GM21825 (cell line): ENCODE measurements around the gene MBD3L2B.
"Not testable (repeated sequence)": the region's sequence is repeated elsewhere in the genome, so short reads cannot be mapped to it uniquely, and the experiment has no call there.

Experiments
- ATAC-seq: cut with Tn5 transposase; IDR thresholded peaks from one replicate; pipeline ENCODE4 v1.9.1; 2021; ENCODE audit warnings: mild to moderate bottlenecking, moderate library complexity; ENCODE audit not compliant: unreplicated experiment

Gene MBD3L2B

GRCh38 chr19:7021331-7021730 is at the start of gene MBD3L2B:
Gene MBD3L2B (minus strand): TSS chr19:7021431. CDS start chr19:7021397, 34 bp downstream.
- not testable (repeated sequence) for ATAC-seq

GRCh38 chr19:7069904-7070226 is 48.6 kb upstream of the MBD3L2B start:
- peak; percentile 25 for ATAC-seq

- ATAC-seq = peak; percentile 92
Measured at GRCh38 chr19:7069042-7069903, 48.0 kb upstream of the MBD3L2B start, which contains the start of gene ZNF557. Gene ZNF557 (plus strand): TSS chr19:7069703. CDS start chr19:7075075, 5,372 bp downstream.

- no peak for ATAC-seq
Measured at GRCh38 chr19:7068599-7068998, 47.4 kb upstream of the MBD3L2B start.

GRCh38 chr19:7067716-7068115 is 46.5 kb upstream of the MBD3L2B start:
- ATAC-seq = no peak

GRCh38 chr19:7067122-7067521 is 45.9 kb upstream of the MBD3L2B start:
- ATAC-seq = not testable (repeated sequence)

- ATAC-seq = no peak
Measured at GRCh38 chr19:7063764-7064418, 42.7 kb upstream of the MBD3L2B start.

- ATAC-seq = no peak
Measured at GRCh38 chr19:7063339-7063738, 42.1 kb upstream of the MBD3L2B start.

- ATAC-seq = not testable (repeated sequence)
Measured at GRCh38 chr19:7059977-7060376, 38.7 kb upstream of the MBD3L2B start.

- not testable (repeated sequence) for ATAC-seq
Measured at GRCh38 chr19:7058576-7058975, 37.3 kb upstream of the MBD3L2B start, which contains the start of gene MBD3L3. Gene MBD3L3 (minus strand): TSS chr19:7058676. CDS start chr19:7058605, 71 bp downstream.

- not testable (repeated sequence) for ATAC-seq
Measured at GRCh38 chr19:7056371-7056770, 35.1 kb upstream of the MBD3L2B start.

- ATAC-seq = not testable (repeated sequence)
Measured at GRCh38 chr19:7055679-7056078, 34.4 kb upstream of the MBD3L2B start.

GRCh38 chr19:7054635-7055368 is 33.6 kb upstream of the MBD3L2B start:
- ATAC-seq = not testable (repeated sequence)

GRCh38 chr19:7052896-7053295 is 31.7 kb upstream of the MBD3L2B start:
- not testable (repeated sequence) for ATAC-seq

- ATAC-seq = not testable (repeated sequence)
Measured at GRCh38 chr19:7051421-7051820, 30.2 kb upstream of the MBD3L2B start.

GRCh38 chr19:7049021-7049420 is 27.8 kb upstream of the MBD3L2B start, which contains the start of gene MBD3L2:
Gene MBD3L2 (plus strand): TSS chr19:7049321. CDS start chr19:7049374, 53 bp downstream.
- ATAC-seq = not testable (repeated sequence)

- ATAC-seq = not testable (repeated sequence)
Measured at GRCh38 chr19:7041563-7041962, 20.3 kb upstream of the MBD3L2B start.

- ATAC-seq = not testable (repeated sequence)
Measured at GRCh38 chr19:7040079-7040478, 18.8 kb upstream of the MBD3L2B start, which contains the start of gene MBD3L4. Gene MBD3L4 (minus strand): TSS chr19:7040179. CDS start chr19:7040144, 35 bp downstream.

- not testable (repeated sequence) for ATAC-seq
Measured at GRCh38 chr19:7030278-7030677, 9.0 kb upstream of the MBD3L2B start, which contains the start of gene MBD3L5. Gene MBD3L5 (plus strand): TSS chr19:7030578. CDS start chr19:7030612, 34 bp downstream.

- ATAC-seq = not testable (repeated sequence)
Measured at GRCh38 chr19:7028790-7029189, 7.6 kb upstream of the MBD3L2B start.

- no peak for ATAC-seq
Measured at GRCh38 chr19:7018828-7019227, 2.4 kb downstream of the MBD3L2B start.
